Mesothelial cell of epicardium (in vitro differentiated cells): ENCODE data around the gene CASP3. TPM values are rescaled to one million over a fixed set of nuclear protein-coding genes. Genes with fewer than 3 reads are reported as not detected.
"Not testable (repeated sequence)": the region's sequence is repeated elsewhere in the genome, so short reads cannot be mapped to it uniquely, and the experiment has no call there.

Source experiments
- DNase-seq, 2 experiments: peaks; one replicate each; pipeline ENCODE4 v3.0.0; 2021; ENCODE audit warnings: low spot score in 2 of 2; ENCODE audit not compliant: unreplicated experiment in 2 of 2
- H3K27ac Mint-ChIP-seq: 2 replicates; pipeline ENCODE4 v1.8.0; 2021; ENCODE audit warnings: mixed read lengths
- H3K27me3 Mint-ChIP-seq: 2 replicates; pipeline ENCODE4 v1.8.0; 2021; ENCODE audit warnings: low read depth, mixed read lengths
- H3K36me3 Mint-ChIP-seq: 2 replicates; pipeline ENCODE4 v1.8.0; 2021; ENCODE audit warnings: mixed read lengths
- H3K4me1 Mint-ChIP-seq: 2 replicates; pipeline ENCODE4 v1.8.0; 2021; ENCODE audit warnings: mixed read lengths
- H3K4me3 Mint-ChIP-seq: 2 replicates; pipeline ENCODE4 v1.8.0; 2021; ENCODE audit warnings: mild to moderate bottlenecking, moderate library complexity, mixed read lengths
- H3K9me3 Mint-ChIP-seq: 2 replicates; pipeline ENCODE4 v1.8.0; 2021; ENCODE audit warnings: mixed read lengths
- CTCF ChIP-seq: fragments of 200-600 bp; sonication (generic); IDR thresholded peaks from one replicate; pipeline ENCODE4 v1.5.0; 2021; ENCODE audit warnings: antibody characterized with exemption; ENCODE audit not compliant: unreplicated experiment
- total RNA-seq: library from RNA; stranded (reverse); gene quantifications from 3 replicates; pipeline ENCODE4 v1.2.1, GENCODE V29; 2021

CASP3 gene
- total RNA-seq, 1 donor from 2014 or later = 21.0 TPM

GRCh38 chr4:184624972-184625554 lies 24.2 kb downstream of the CASP3 start:
- peaks cover 9% of the 10 kb centered on the region for H3K4me1 Mint-ChIP-seq

GRCh38 chr4:184624504-184624903 lies 24.7 kb downstream of the CASP3 start:
- peaks cover 33% of the 10 kb centered on the region for H3K36me3 Mint-ChIP-seq
- H3K27me3 Mint-ChIP-seq = not testable (repeated sequence)

More at GRCh38 chr4:184624972-184625554, 24.2 kb downstream of the CASP3 start:
- no peak for DNase-seq
- Mint-ChIP-seq H3K4me3 (no peak overlapping the region), H3K36me3 (peaks cover 35% of the 10 kb centered on the region), H3K9me3 (peaks cover 18% of the 10 kb centered on the region), H3K27ac (no peak overlapping the region), H3K27me3 (no peaks in the 10 kb centered on the region)
- no peak for TF ChIP-seq CTCF

GRCh38 chr4:184621518-184621917 lies 27.7 kb downstream of the CASP3 start:
- H3K27ac Mint-ChIP-seq = no peak overlapping the region
- no peak overlapping the region for H3K4me3 Mint-ChIP-seq
- H3K4me1 Mint-ChIP-seq = peaks cover 9% of the 10 kb centered on the region
- no peak for DNase-seq
- no peaks in the 10 kb centered on the region for H3K27me3 Mint-ChIP-seq
- peaks cover 16% of the 10 kb centered on the region for H3K36me3 Mint-ChIP-seq
- TF ChIP-seq CTCF = no peak
- peaks cover 16% of the 10 kb centered on the region for H3K9me3 Mint-ChIP-seq

More at GRCh38 chr4:184624504-184624903, 24.7 kb downstream of the CASP3 start:
- not testable (repeated sequence) for DNase-seq, H3K4me3 Mint-ChIP-seq, H3K4me1 Mint-ChIP-seq, H3K27ac Mint-ChIP-seq
- peaks cover 18% of the 10 kb centered on the region for H3K9me3 Mint-ChIP-seq

GRCh38 chr4:184620212-184620867 lies 28.9 kb downstream of the CASP3 start:
- TF ChIP-seq CTCF = no peak
- peaks cover 13% of the 10 kb centered on the region for H3K9me3 Mint-ChIP-seq
- no peaks in the 10 kb centered on the region for H3K27me3 Mint-ChIP-seq
- peaks cover 6% of the 10 kb centered on the region for H3K4me1 Mint-ChIP-seq
- DNase-seq = no peak
- H3K27ac Mint-ChIP-seq = no peak overlapping the region
- H3K4me3 Mint-ChIP-seq = no peak overlapping the region
- H3K36me3 Mint-ChIP-seq = peaks cover 10% of the 10 kb centered on the region

GRCh38 chr4:184617600-184618196 lies 31.5 kb downstream of the CASP3 start:
- DNase-seq = no peak
- peaks cover 6% of the 10 kb centered on the region for H3K36me3 Mint-ChIP-seq
- no peak overlapping the region for H3K4me3 Mint-ChIP-seq
- no peak for TF ChIP-seq CTCF
- no peaks in the 10 kb centered on the region for H3K4me1 Mint-ChIP-seq
- peaks cover 24% of the 10 kb centered on the region for H3K9me3 Mint-ChIP-seq
- H3K27ac Mint-ChIP-seq = no peak overlapping the region
- H3K27me3 Mint-ChIP-seq = no peaks in the 10 kb centered on the region
